Activated gamma-delta T cell (primary cell): ENCODE data around the gene TMEM204.
"Not testable (repeated sequence)": the region's sequence is repeated elsewhere in the genome, so short reads cannot be mapped to it uniquely, and the experiment has no call there.

Experiments
- DNase-seq: peaks from one replicate; lab custom pipeline; 2025; lab: John Stamatoyannopoulos, UW

The TMEM204 gene

DNA sequence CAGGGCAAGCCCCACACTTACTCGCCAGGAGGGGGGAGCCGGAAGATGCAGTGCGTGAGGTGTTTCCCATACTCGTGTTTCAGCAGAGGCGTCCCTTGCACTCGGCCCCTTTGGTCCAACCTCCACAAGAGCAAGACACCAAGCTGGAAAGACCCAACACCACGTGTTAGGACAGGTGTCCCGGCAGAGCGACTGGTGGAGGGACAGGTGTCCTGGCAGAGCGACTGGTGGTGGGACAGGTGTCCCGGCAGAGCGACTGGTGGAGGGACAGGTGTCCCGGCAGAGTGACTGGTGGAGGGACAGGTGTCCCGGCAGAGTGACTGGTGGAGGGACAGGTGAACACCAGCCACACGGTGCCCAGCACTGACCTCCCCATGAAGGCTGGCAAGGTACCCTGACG, 59.0 kb downstream of the TMEM204 start:
- no peak for DNase-seq

DNA sequence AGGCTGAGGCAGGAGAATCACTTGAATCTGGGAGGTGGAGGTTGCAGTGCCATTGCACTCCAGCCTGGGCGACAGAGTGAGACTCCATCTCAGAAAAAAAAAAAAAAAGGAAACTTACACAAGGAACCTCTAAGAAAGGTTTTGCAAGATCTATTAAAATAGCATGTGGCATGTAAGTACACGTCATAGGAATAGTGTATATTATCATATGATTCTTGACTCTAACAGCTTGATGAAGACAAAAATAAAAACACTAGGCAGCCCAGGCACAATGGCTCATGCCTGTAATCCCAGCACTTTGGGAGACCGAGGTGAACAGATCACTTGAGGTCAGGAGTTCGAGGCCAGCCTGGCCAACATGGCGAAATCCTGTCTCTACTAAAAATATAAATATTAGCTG, 62.0 kb downstream of the TMEM204 start:
- DNase-seq: not testable (repeated sequence)

DNA sequence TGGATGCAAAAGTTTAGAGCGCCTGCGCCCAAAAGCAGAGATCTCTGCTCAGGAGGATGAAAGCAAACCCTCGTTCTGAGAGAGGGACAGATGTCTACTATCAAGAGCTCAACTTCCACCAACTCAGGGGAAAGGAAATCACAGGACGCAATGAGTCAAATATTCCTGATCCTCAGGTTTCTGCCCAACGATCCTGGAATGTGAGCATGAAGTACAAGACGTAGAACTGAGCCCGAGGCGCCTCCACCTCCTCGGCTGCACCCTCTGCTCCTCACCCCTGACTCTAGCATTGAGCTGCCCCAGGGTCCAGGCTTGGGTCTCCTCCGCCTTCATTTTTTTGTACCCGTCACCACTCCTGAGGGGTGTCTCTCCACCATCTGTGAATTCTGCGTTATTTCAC, 63.0 kb downstream of the TMEM204 start:
- no peak for DNase-seq

DNA sequence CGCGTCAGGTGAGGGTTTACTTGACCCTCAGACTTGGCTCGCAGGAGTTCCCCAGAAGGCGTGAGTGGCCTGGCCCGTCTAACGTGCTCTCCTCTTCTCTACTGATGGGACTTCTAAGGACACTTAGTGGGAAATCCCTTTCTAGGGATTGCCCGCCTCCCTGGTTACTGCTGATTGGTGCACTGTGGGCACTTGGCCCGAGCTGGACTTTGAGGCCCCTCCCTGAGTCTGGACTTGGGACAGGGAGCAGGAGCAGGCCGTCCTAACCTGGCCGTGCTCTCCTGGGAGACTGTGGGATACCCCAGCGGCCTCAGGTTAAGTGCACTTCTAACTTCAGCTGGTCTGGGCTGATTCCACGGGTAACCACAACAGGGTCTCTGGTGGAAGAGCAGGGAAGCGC, 63.7 kb downstream of the TMEM204 start:
- no peak for DNase-seq

DNA sequence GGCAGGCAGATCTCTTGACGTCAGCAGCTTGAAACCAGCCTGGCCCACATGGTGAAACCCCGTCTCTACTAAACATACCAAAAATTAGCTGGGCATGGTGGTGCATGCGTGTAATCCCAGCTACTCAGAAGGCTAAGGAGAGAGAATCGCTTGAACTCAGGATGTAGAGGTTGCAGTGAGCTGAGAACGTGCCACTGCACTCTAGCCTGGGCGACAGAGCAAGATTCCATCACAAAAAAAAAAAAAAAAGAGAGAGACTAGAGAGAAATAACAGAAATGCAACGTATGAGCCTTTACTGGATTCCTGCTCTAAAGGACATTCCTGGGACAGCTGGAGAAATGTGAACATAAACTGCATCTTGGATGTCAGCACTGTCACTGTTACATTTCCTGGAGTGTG, 67.6 kb downstream of the TMEM204 start:
- no peak for DNase-seq

DNA sequence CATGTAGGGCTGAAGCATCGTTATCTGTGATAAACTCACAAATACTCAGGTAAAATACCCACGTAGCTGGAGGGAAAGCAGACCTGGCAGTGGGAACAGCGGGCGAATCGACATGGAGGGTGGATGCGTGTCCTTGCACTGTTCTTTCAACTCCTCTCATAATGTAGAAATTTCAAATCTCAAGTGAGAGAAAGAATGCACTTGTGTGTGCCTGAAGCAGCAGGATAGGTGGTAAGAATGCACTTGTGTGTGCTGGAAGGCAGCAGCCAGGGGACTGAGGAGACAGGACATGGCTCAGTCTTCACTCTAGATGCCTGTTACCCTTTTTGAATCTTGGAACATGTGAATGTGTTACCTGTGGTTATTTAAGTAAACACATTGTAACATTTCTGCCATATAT, 68.0 kb downstream of the TMEM204 start:
- no peak for DNase-seq

DNA sequence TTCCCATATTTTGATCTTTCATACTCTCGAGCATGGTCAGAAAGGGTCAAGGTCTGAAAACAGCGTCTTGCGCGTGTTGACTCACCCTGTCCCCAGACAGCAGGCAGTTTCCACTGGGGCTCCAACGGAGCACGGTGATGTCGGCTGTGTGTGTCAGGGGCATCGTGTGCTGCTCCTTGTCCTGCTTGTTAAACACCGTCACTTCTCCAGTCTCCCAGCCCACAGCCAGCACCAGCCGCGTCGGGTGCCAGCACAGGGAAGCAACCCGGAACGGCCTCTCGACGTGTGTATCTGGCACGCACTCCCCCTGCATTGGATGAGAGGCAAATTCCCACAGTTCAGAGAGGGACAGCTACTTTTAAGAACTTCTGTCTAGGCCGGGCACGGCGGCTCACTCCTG, 68.8 kb downstream of the TMEM204 start:
- no peak for DNase-seq
